SU-DHL-6 (cell line): ENCODE results near the gene RNASEH2C.
"Not testable (repeated sequence)": the region's sequence is repeated elsewhere in the genome, so short reads cannot be mapped to it uniquely, and the experiment has no call there.

Source experiments
- EZH2phosphoT487 ChIP-seq: fragments of 200-600 bp; sonication (generic), shearing (Covaris generic); conservative IDR thresholded peaks from 2 replicates; pipeline ENCODE4 v1.6.1; 2018; ENCODE audit warnings: mild to moderate bottlenecking, antibody characterized with exemption, low read length, moderate library complexity, mixed read lengths
- TF ChIP-seq, protein P1 (sequence below): fragments of 200-600 bp; sonication (generic); IDR thresholded peaks from one replicate; pipeline ENCODE4 v1.5.1; 2017; ENCODE audit warnings: antibody characterized with exemption, mild to moderate bottlenecking, low read length, moderate library complexity; ENCODE audit not compliant: insufficient read depth, poor library complexity, severe bottlenecking

DNA sequence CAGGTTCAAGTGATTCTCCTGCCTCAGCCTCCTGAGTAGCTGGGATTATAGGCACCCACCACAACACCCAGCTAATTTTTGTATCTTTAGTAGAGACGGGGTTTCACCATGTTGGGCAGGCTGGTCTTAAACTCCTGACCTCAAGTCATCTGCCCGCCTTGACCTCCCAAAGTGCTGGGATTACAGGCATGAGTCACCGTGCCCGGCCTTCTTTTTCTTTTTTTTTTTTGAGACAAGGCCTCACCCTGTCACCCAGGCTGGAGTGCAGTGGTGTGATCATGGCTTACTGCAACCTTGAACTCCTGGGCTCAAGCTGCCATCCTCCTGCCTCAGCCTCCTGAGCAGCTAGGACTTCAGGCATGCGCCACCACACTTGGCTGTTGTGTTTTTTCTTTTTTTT, 47.2 kb upstream of the RNASEH2C start:
- TF ChIP-seq, protein P1, sequence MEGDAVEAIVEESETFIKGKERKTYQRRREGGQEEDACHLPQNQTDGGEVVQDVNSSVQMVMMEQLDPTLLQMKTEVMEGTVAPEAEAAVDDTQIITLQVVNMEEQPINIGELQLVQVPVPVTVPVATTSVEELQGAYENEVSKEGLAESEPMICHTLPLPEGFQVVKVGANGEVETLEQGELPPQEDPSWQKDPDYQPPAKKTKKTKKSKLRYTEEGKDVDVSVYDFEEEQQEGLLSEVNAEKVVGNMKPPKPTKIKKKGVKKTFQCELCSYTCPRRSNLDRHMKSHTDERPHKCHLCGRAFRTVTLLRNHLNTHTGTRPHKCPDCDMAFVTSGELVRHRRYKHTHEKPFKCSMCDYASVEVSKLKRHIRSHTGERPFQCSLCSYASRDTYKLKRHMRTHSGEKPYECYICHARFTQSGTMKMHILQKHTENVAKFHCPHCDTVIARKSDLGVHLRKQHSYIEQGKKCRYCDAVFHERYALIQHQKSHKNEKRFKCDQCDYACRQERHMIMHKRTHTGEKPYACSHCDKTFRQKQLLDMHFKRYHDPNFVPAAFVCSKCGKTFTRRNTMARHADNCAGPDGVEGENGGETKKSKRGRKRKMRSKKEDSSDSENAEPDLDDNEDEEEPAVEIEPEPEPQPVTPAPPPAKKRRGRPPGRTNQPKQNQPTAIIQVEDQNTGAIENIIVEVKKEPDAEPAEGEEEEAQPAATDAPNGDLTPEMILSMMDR = not testable (repeated sequence)
- not testable (repeated sequence) for TF ChIP-seq EZH2phosphoT487
